Kidney epithelial cell (primary cell): ENCODE results near the gene VAV2. TPM values are rescaled to one million over a fixed set of nuclear protein-coding genes. Genes with fewer than 3 reads are reported as not detected.

Experiments
- DNase-seq: peaks from one replicate; pipeline ENCODE4 v3.0.0-alpha.2; 2010; ENCODE audit warnings: low read depth
- H3K27me3 ChIP-seq: 2 replicates; pipeline ENCODE4 v1.6.0; 2011; ENCODE audit warnings: low read length; ENCODE audit not compliant: control insufficient read depth, insufficient read depth
- H3K36me3 ChIP-seq: 2 replicates; pipeline ENCODE4 v1.5.1; 2011; ENCODE audit warnings: low read length; ENCODE audit not compliant: control insufficient read depth, insufficient read depth
- H3K4me3 ChIP-seq: 2 replicates; pipeline ENCODE4 v1.5.1; 2011; ENCODE audit warnings: low read depth, mild to moderate bottlenecking, control low read depth, low read length
- CTCF ChIP-seq: IDR thresholded peaks from 2 replicates; pipeline ENCODE4 v1.5.1; 2011; ENCODE audit warnings: mild to moderate bottlenecking, moderate library complexity, low read length, control low read depth, inconsistent platforms; ENCODE audit not compliant: insufficient read depth, poor library complexity, severe bottlenecking
- total RNA-seq: library from RNA; depleted of rRNA; stranded (reverse); fragments of >200 nt; gene quantifications from 2 replicates; pipeline ENCODE4 v1.2.3, GENCODE V29; 2015

VAV2 gene
- total RNA-seq, 1 donor from 2014 or later, result 37.8 TPM

- TF ChIP-seq CTCF, result no peak
- no peak for DNase-seq
- Histone ChIP-seq H3K36me3 (peaks cover 2% of the 10 kb centered on the region), H3K4me3 (no peak overlapping the region), H3K27me3 (no peaks in the 10 kb centered on the region)
Observed at GRCh38 chr9:134037641-134038040, 45.5 kb upstream of the VAV2 start.

- no peaks in the 10 kb centered on the region for H3K27me3 ChIP-seq
- H3K4me3 ChIP-seq, result no peak overlapping the region
- H3K36me3 ChIP-seq, result peaks cover 3% of the 10 kb centered on the region
- no peak for TF ChIP-seq CTCF
- DNase-seq, result no peak
Observed at GRCh38 chr9:134036130-134036529, 44.0 kb upstream of the VAV2 start.

GRCh38 chr9:134035041-134036039 is 43.2 kb upstream of the VAV2 start:
- no peaks in the 10 kb centered on the region for H3K27me3 ChIP-seq
- no peak for DNase-seq
- no peak overlapping the region for H3K4me3 ChIP-seq
- no peak for TF ChIP-seq CTCF
- peaks cover 3% of the 10 kb centered on the region for H3K36me3 ChIP-seq

- Histone ChIP-seq H3K27me3 (no peaks in the 10 kb centered on the region), H3K36me3 (peaks cover 3% of the 10 kb centered on the region), H3K4me3 (no peak overlapping the region)
- no peak for TF ChIP-seq CTCF
- DNase-seq, result no peak
Observed at GRCh38 chr9:134034215-134035040, 42.3 kb upstream of the VAV2 start.

- no peak overlapping the region for H3K4me3 ChIP-seq
- H3K27me3 ChIP-seq, result no peaks in the 10 kb centered on the region
- no peak for DNase-seq
- no peak for TF ChIP-seq CTCF
- peaks cover 3% of the 10 kb centered on the region for H3K36me3 ChIP-seq
Observed at GRCh38 chr9:134033516-134034214, 41.5 kb upstream of the VAV2 start.
